GM19043 (cell line): ENCODE measurements around the gene IL32.
A peak's percentile ranks its signal among the peaks of the same experiment; 100 is the strongest.

Experiments used
- ATAC-seq: cut with Tn5 transposase; IDR thresholded peaks from one replicate; pipeline ENCODE4 v1.9.1; 2021; ENCODE audit warnings: low read depth; ENCODE audit not compliant: unreplicated experiment

Gene IL32

GRCh38 chr16:3088450-3088849 lies 23.0 kb downstream of the IL32 start:
- no peak for ATAC-seq

- ATAC-seq, result no peak
These were observed 23.7 kb downstream of the IL32 start for GRCh38 chr16:3088925-3089716.

GRCh38 chr16:3089717-3090592 lies 24.5 kb downstream of the IL32 start:
- no peak for ATAC-seq

GRCh38 chr16:3091551-3091950 lies 26.1 kb downstream of the IL32 start:
- ATAC-seq, result no peak

- no peak for ATAC-seq
These were observed 27.1 kb downstream of the IL32 start for GRCh38 chr16:3092501-3092941.

- ATAC-seq, result no peak
These were observed 29.0 kb downstream of the IL32 start for GRCh38 chr16:3094289-3095027.

GRCh38 chr16:3095869-3096268 lies 30.4 kb downstream of the IL32 start:
- peak; percentile 82 for ATAC-seq

GRCh38 chr16:3096362-3096761 lies 30.9 kb downstream of the IL32 start:
- ATAC-seq, result no peak

GRCh38 chr16:3097266-3097665 lies 31.8 kb downstream of the IL32 start:
- no peak for ATAC-seq

- no peak for ATAC-seq
These were observed 33.3 kb downstream of the IL32 start, which contains the start of gene ZSCAN10 for GRCh38 chr16:3098459-3099394. Gene ZSCAN10 (minus strand): TSS chr16:3099294. CDS start chr16:3092937, 6,357 bp downstream.

GRCh38 chr16:3099395-3099731 lies 33.9 kb downstream of the IL32 start:
- no peak for ATAC-seq

GRCh38 chr16:3099732-3100499 lies 34.5 kb downstream of the IL32 start:
- ATAC-seq, result no peak

GRCh38 chr16:3101018-3101840 lies 35.8 kb downstream of the IL32 start:
- ATAC-seq, result no peak

- ATAC-seq, result no peak
These were observed 36.5 kb downstream of the IL32 start for GRCh38 chr16:3101841-3102470.

GRCh38 chr16:3106205-3106928 lies 40.9 kb downstream of the IL32 start:
- ATAC-seq, result peak; percentile 78

GRCh38 chr16:3112058-3112880 lies 46.8 kb downstream of the IL32 start, which contains the start of gene ZNF205:
Gene ZNF205 (plus strand): TSS chr16:3112586. CDS start chr16:3113431, 845 bp downstream.
- no peak for ATAC-seq
